Measurements from ENCODE around the gene RTCA.
"Not testable (repeated sequence)": the region's sequence is repeated elsewhere in the genome, so short reads cannot be mapped to it uniquely, and the experiment has no call there.

RTCA gene

DNA sequence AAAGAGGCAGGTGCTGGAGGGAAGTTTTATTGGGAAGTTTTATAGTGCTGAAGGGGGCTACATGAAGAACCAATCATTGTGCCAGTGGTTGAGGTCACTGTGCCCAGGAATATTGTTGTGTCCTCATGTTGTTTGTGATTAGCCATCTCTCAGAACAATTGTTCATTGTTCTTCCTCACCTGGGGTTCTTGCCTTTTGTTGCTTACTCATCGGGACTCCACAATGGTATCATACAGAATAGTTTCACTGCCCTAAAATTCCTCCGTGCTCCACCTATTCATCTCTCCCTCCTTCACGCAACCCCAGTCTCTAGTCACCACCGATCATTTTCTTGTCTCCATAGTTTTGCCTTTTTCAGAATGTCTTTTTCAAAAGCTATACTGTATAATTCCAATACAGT lies 47.4 kb downstream of the RTCA start:
- DNase-seq = no peak

- DNase-seq = no peak
These were observed 50.6 kb downstream of the RTCA start for GRCh38 chr1:100316622-100317021.

GRCh38 chr1:100320311-100321099 lies 54.5 kb downstream of the RTCA start:
- no peak for DNase-seq

DNA sequence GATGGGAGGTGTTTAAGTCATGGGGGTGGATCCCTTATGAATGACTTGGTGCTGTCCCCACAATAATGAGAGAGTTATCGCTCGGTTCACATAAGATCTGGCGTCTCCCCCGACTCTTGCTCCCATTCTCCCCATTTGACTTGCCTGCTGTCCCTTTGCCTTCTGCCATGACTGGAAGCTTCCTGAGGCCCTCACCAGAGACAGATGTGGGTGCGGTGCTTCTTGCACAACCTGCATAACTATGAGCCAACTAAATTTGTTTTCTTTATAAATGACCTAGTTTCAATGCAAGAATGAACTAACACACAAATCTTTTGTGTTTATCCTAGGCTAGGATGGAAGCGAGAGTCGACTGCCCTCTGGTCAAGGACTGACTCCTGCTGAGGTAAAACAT lies 55.1 kb downstream of the RTCA start:
- no peak for DNase-seq

DNA sequence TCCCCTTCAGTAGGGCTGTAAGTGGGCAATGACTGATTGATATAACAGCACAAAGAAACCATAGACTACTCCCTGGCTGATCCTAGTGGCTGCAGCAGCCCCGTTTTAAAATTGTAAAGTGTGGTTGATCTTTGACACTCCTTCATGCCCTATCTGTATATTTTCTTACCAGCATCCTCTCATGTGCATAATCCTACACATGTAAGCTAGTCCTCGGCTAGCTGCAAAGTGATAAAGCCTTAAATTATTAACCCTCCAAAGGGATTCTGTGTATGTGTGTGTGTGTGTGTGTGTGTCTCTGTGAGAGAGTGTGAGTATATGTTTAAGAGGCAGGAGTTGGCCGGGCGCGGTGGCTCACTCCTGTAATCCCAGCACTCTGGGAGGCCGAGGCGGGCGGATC lies 55.5 kb downstream of the RTCA start:
- no peak for DNase-seq

DNA sequence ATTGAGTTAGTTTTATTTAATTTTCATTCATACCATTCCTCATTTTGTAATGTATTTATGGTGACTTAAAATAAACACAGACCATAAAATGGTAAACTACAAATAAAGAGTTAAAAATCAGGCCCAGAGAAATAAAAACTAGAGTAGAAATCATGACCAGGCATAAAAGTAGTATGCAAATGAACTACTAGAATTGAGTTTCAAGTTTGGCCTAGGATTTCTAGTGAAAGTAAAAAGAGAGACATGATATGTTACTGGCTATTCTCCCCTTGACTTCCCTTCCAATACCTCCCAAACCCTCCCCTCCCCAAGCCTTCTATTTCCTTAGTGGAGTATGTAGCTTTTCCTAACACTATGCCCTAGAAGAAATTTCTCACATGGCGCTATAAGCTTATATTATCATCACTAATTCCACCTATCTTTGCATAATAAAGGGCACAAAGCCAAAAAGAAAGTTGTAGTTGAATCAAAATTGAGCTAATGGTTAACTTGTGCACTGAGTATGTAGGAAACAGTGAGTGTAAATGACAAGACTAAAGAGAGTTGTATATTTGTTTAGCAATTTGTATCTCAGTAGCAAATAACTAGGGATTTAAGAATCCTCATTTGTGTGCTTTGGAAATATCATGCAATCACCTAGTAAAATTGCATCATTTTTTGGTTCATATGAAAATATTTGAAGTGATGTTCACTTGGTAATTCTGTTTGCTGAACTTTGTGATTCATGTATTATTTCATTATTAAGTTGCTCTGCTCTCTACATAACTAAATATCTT lies 56.6 kb downstream of the RTCA start:
- DNase-seq = no peak

DNA sequence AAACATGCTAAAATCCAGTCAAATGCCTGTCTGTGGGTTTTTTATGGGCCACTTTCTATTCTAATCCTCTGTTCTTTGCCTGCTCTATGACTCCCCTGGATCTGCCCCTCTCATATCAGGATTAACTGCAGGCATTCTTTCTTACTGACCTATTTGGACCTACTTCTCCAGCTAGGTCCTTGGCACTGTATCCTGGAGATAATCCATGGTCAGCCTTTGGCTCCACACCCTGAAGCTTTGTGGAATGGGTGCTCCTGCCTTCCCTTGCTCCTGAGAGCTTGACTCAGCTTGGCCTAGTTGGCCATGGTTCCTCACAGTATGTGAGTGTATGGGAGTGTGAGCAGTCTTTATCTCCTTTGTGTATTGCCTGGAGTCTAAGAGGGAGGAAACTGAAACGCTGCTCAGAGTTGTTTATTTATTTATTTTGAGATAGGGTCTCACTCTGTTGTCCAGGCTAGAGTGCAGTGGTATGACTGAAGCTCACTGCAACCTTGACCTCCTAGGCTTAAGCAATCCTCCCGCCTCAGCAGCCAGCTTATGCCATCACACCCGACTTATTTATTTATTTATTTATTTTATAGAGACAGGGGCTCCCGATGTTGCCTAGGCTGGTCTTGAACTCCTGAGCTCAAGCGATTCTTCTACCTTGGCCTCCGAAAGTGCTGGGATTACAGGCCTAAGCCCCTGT lies 57.5 kb downstream of the RTCA start:
- DNase-seq = no peak

GRCh38 chr1:100325415-100326324 lies 59.7 kb downstream of the RTCA start:
- DNase-seq = no peak

- not testable (repeated sequence) for DNase-seq
These were observed 60.3 kb downstream of the RTCA start for GRCh38 chr1:100326325-100326670.

DNA sequence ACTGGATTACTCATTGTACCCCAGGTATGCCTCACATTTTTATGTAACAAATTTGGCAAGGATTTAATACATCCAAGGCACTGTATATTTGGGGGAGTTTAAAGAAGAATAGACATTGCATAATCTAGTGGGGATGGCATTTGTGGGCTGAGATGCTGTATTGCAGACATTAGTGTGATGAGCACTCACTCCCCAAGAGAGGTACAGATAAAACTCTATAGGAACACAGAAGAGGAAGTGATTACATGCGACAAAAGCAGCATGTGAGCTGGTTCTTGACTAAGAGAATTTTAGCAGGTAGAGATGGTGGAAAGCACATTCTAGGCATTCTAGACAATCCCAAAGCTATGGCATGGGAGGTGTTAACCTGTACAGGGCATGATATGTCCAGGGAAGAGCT lies 62.1 kb downstream of the RTCA start:
- no peak for DNase-seq

GRCh38 chr1:100331146-100331545 lies 65.1 kb downstream of the RTCA start:
- DNase-seq = not testable (repeated sequence)

- no peak for DNase-seq
These were observed 66.3 kb downstream of the RTCA start for GRCh38 chr1:100332331-100332730.

DNA sequence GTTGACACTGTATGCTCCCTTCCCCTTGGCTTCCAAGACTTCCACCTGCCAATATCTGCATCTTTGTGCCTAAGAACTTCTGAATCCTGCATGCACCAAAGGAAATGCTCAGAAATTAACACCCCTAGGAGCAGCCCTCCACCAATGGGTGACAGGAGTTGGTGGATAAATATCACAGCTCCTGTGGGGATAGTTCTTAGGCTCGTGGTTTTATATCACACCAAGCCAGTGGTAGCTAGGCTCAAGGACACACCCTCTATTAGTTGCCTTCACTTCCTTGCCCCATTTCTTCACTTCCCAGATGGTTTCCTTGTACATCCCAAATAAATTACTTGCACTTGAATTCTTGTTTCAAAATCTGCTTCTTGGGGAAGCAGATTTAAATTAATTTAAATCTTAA lies 69.4 kb downstream of the RTCA start:
- no peak for DNase-seq

- DNase-seq = not testable (repeated sequence)
These were observed 71.9 kb downstream of the RTCA start for GRCh38 chr1:100337878-100338277.

- not testable (repeated sequence) for DNase-seq
These were observed 73.7 kb downstream of the RTCA start for GRCh38 chr1:100339735-100340134.

- no peak for DNase-seq
These were observed 74.5 kb downstream of the RTCA start for GRCh38 chr1:100340494-100340893.

- no peak for DNase-seq
These were observed 76.3 kb downstream of the RTCA start for GRCh38 chr1:100342348-100342747.

Measured in activated CD8-positive, alpha-beta memory T cell treated with anti-CD3 and anti-CD28 coated beads, Interleukin-2, amount 50 U/mL, for 48 hours (primary cell).